ENCODE results near the gene RAE1. TPM values are rescaled to one million over a fixed set of nuclear protein-coding genes. Genes with fewer than 3 reads are reported as not detected.

The RAE1 gene
- total RNA-seq, 2 experiments from 2014 or later: 45.6 to 46.5 TPM

GRCh38 chr20:57386762-57387161 lies 35.7 kb downstream of the RAE1 start:
- CTCF ChIA-PET: no interaction called here
- intact Hi-C loops (cut with micrococcal nuclease): no loop called here
- H3K27me3 Mint-ChIP-seq (ENCODE audit: low read depth): no peaks in the 10 kb centered on the region
- no peak for DNase-seq
- no peak overlapping the region for H3K4me3 Mint-ChIP-seq
- no peak overlapping the region for H3K27ac Mint-ChIP-seq
- peaks cover 1% of the 10 kb centered on the region for H3K36me3 Mint-ChIP-seq (ENCODE audit: low read depth)
- H3K4me1 Mint-ChIP-seq (ENCODE audit: low read depth): peaks cover 25% of the 10 kb centered on the region
- no peaks in the 10 kb centered on the region for H3K9me3 Mint-ChIP-seq

GRCh38 chr20:57387463-57387862 lies 36.4 kb downstream of the RAE1 start:
- Mint-ChIP-seq H3K36me3 (ENCODE audit: low read depth) (peaks cover 3% of the 10 kb centered on the region), H3K9me3 (no peaks in the 10 kb centered on the region), H3K4me1 (ENCODE audit: low read depth) (peaks cover 18% of the 10 kb centered on the region), H3K4me3 (no peak overlapping the region), H3K27ac (no peak overlapping the region), H3K27me3 (ENCODE audit: low read depth) (no peaks in the 10 kb centered on the region)
- intact Hi-C loops (cut with micrococcal nuclease): no loop called here
- no peak for DNase-seq
- CTCF ChIA-PET: interaction anchor here (4.2 kb wide), 1 partner anchor 8 kb away, joined by 16 read pairs; no protein-coding TSS in a partner anchor

GRCh38 chr20:57387945-57388371 lies 36.9 kb downstream of the RAE1 start:
- Mint-ChIP-seq H3K27me3 (ENCODE audit: low read depth) (no peaks in the 10 kb centered on the region), H3K36me3 (ENCODE audit: low read depth) (peaks cover 7% of the 10 kb centered on the region), H3K27ac (no peak overlapping the region), H3K4me1 (ENCODE audit: low read depth) (peaks cover 17% of the 10 kb centered on the region), H3K9me3 (no peaks in the 10 kb centered on the region), H3K4me3 (no peak overlapping the region)
- CTCF ChIA-PET: interaction anchor here (3.2 to 4.2 kb wide), 2 partner anchors 8 to 11 kb away, joined by 11 to 16 read pairs; no protein-coding TSS in a partner anchor
- intact Hi-C loops (cut with micrococcal nuclease): no loop called here
- DNase-seq: no peak

GRCh38 chr20:57388953-57389694 lies 38.1 kb downstream of the RAE1 start:
- CTCF ChIA-PET: interaction anchor here (0.6 to 4.2 kb wide), 11 partner anchors 7 to 1800 kb away, joined by 3 to 16 read pairs (median 3); no protein-coding TSS in a partner anchor
- intact Hi-C loops (cut with micrococcal nuclease): loop anchor here (1.0 kb wide), 2 partner anchors 9 to 46 kb away; no protein-coding TSS in a partner anchor
- no peaks in the 10 kb centered on the region for H3K27me3 Mint-ChIP-seq (ENCODE audit: low read depth)
- peaks cover 28% of the 10 kb centered on the region for H3K4me1 Mint-ChIP-seq (ENCODE audit: low read depth)
- peak overlapping the region; percentile 82 for H3K4me3 Mint-ChIP-seq
- H3K36me3 Mint-ChIP-seq (ENCODE audit: low read depth): peaks cover 19% of the 10 kb centered on the region
- peak overlapping the region; percentile 97 for H3K27ac Mint-ChIP-seq
- H3K9me3 Mint-ChIP-seq: no peaks in the 10 kb centered on the region
- peak; percentile 69 for DNase-seq

DNA sequence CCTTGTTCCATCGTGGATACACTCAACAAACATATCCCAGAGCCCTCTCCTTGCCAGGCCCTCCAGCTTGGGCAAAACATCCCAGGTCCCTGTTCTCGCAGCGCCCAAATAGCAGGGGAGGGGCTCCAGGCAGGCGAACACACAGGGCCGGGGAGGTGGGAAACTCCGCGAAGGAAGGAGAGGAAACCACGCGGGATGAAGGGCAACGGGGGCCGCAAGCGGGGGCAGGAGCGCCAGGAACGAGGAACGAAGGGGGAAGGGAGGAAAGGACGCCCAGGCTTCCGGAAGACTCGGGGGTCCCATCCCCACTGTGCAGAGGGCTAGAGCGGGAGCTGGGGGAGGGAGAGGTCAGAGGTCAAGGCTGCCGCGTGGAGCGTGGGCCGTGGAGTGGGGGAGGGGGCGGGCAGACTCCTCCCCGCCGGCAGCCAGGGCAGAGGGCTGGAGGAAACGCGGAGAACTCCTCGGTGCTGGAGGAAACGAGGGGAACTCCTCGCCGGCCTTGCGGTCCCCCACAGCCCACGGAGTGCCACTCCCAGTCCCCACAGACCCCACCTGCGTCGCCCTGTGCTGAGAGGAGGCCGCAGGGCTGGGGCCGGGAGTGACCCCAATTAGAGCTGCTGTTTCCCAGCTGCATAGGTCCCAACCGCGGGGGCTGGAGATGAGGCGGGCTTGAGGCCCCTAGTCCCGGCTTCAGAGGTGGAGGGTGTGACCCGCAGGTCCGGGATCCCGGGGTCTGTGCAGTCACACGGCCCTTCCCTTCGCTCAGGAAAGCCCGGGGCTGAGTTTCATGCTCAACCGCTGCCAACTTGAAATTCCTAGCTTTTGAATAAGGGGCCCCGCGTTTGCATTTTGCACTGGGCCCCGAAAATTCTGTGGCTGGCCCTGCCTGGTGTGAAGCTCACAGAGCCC lies 38.9 kb downstream of the RAE1 start:
- H3K4me1 Mint-ChIP-seq (ENCODE audit: low read depth): peaks cover 37% of the 10 kb centered on the region
- no peaks in the 10 kb centered on the region for H3K9me3 Mint-ChIP-seq

DNA sequence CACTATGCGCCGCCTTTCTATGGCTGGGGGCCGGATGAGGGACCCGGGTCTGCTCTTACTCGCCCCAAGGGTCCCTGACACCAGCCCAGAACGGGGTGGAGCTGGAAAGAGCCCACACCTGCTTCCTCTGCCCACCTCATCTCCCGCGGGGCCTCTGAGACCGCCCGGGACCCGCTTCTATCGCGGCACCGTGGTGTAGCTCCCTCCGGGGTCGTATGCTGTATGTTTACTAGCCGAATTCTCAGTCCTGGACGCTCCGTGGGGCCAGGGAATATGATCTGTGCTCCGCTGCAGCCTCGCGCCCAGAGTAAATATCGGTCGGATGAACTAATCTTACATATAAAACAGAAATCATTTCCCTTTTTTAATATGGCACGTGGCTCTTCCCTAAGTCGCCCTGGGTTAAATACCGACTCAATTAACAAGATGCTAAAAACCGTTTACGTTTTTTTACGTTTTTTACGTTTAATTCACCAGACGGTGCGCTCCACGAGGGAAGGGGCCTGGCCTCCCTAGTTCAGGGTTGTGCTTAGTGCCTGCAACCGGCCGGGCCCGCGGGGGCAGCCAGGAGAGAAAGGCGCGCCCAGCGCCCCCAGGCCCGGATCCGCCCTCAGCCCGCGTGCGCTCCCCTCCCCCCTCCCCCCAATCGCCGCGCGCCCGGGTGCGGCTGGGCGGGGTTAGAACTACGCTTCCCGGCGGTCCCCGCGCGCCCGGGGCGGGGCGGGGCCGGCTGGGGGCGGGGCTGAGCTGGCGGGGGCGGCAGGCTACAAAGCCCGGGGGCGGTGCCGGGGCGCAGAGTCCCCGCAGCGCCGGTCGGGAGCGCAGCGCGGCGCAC lies 39.8 kb downstream of the RAE1 start, which contains the start of gene RBM38:
Gene RBM38 (plus strand): TSS at position 793 of the 835 bp plus-strand sequence. CDS start 186 bp downstream, outside the sequence.
- H3K4me1 Mint-ChIP-seq (ENCODE audit: low read depth): peaks cover 43% of the 10 kb centered on the region
- no peaks in the 10 kb centered on the region for H3K9me3 Mint-ChIP-seq
- peak within 1 kb of the TSS; percentile 97 for H3K27ac Mint-ChIP-seq
- peak; percentile 80 for DNase-seq
- peaks cover 28% of the 10 kb centered on the region for H3K36me3 Mint-ChIP-seq (ENCODE audit: low read depth)
- peak within 1 kb of the TSS; percentile 90 for H3K4me3 Mint-ChIP-seq
- CTCF ChIA-PET: interaction anchor here (0.6 to 4.2 kb wide), 7 partner anchors 8 to 107 kb away, joined by 3 to 16 read pairs (median 6); no protein-coding TSS in a partner anchor
- H3K27me3 Mint-ChIP-seq (ENCODE audit: low read depth): no peaks in the 10 kb centered on the region
- intact Hi-C loops (cut with micrococcal nuclease): loop anchor here (5.0 to 10.0 kb wide), 4 partner anchors 306 to 1774 kb away; partner anchors contain the start of gene ZNF831

More for the DNA sequence above, 38.9 kb downstream of the RAE1 start:
- CTCF ChIA-PET: interaction anchor here (0.6 to 4.2 kb wide), 10 partner anchors 8 to 1263 kb away, joined by 3 to 16 read pairs (median 4); no protein-coding TSS in a partner anchor
- H3K27ac Mint-ChIP-seq: peak overlapping the region; percentile 97
- intact Hi-C loops (cut with micrococcal nuclease): loop anchor here (1.0 to 10.0 kb wide), 6 partner anchors 8 to 1775 kb away; partner anchors contain the start of gene ZNF831
- no peaks in the 10 kb centered on the region for H3K27me3 Mint-ChIP-seq (ENCODE audit: low read depth)
- H3K36me3 Mint-ChIP-seq (ENCODE audit: low read depth): peaks cover 25% of the 10 kb centered on the region
- peak; percentile 64 for DNase-seq
- peak overlapping the region; percentile 82 for H3K4me3 Mint-ChIP-seq

GRCh38 chr20:57391439-57392301 lies 40.6 kb downstream of the RAE1 start:
- Mint-ChIP-seq H3K27ac (peak overlapping the region; percentile 94), H3K4me3 (peak overlapping the region; percentile 90), H3K4me1 (ENCODE audit: low read depth) (peaks cover 52% of the 10 kb centered on the region), H3K36me3 (ENCODE audit: low read depth) (peaks cover 31% of the 10 kb centered on the region), H3K9me3 (no peaks in the 10 kb centered on the region), H3K27me3 (ENCODE audit: low read depth) (no peaks in the 10 kb centered on the region)
- CTCF ChIA-PET: interaction anchor here (0.8 to 4.2 kb wide), 5 partner anchors 10 to 106 kb away, joined by 3 to 16 read pairs (median 4); no protein-coding TSS in a partner anchor
- intact Hi-C loops (cut with micrococcal nuclease): loop anchor here (1.0 to 10.0 kb wide), 6 partner anchors 42 to 1773 kb away; partner anchors contain the start of gene ZNF831
- DNase-seq: peak; percentile 49

DNA sequence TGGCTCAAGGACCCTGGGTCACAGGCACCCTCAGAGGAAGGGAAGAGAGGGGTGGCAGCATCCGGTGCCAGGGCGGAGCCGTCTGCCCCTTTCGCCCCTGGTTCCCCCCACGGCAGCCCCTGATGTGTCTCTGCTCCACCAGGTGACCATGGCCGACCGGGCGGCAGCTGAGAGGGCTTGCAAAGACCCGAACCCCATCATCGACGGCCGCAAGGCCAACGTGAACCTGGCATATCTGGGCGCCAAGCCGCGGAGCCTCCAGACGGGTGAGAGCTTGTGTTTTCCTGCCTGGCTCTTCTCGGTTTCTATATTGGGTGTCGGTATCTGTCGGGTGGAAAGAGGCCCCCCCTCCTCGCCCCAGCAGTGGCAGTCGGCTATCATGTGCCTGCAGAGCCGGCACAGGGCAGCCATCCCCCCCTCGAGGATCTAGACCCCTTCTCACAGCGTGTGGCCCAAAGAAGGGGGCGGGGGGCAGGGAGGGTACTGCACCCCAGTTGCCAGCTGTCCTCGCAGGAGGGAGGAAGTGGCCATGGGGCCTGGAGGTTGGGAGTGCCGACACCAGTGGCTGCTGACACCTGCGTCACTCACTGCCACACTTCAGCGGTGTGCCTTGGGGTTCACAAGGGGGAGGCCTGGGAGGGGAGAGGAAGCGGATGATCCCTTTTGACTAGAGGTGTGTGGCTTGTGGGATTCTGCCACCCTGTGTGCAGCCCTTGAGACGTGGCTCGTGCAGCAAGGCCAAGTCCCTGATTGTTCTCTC lies 41.6 kb downstream of the RAE1 start:
- H3K9me3 Mint-ChIP-seq: no peaks in the 10 kb centered on the region
- peaks cover 62% of the 10 kb centered on the region for H3K4me1 Mint-ChIP-seq (ENCODE audit: low read depth)
- DNase-seq: peak; percentile 91
- H3K27ac Mint-ChIP-seq: peak overlapping the region; percentile 94
- H3K4me3 Mint-ChIP-seq: peak overlapping the region; percentile 90
- intact Hi-C loops (cut with micrococcal nuclease): loop anchor here (1.0 to 10.0 kb wide), 6 partner anchors 41 to 1772 kb away; partner anchors contain the start of gene ZNF831
- peaks cover 40% of the 10 kb centered on the region for H3K36me3 Mint-ChIP-seq (ENCODE audit: low read depth)
- CTCF ChIA-PET: interaction anchor here (0.6 to 1.3 kb wide), 6 partner anchors 9 to 228 kb away, joined by 3 to 6 read pairs (median 4); partner anchors contain the start of gene ZBP1
- H3K27me3 Mint-ChIP-seq (ENCODE audit: low read depth): no peaks in the 10 kb centered on the region

- H3K9me3 Mint-ChIP-seq: no peaks in the 10 kb centered on the region
- DNase-seq: no peak
- no peaks in the 10 kb centered on the region for H3K27me3 Mint-ChIP-seq (ENCODE audit: low read depth)
- H3K4me1 Mint-ChIP-seq (ENCODE audit: low read depth): peaks cover 67% of the 10 kb centered on the region
- peaks cover 43% of the 10 kb centered on the region for H3K36me3 Mint-ChIP-seq (ENCODE audit: low read depth)
- peak overlapping the region; percentile 90 for H3K4me3 Mint-ChIP-seq
- H3K27ac Mint-ChIP-seq: peak overlapping the region; percentile 94
- intact Hi-C loops (cut with micrococcal nuclease): loop anchor here (2.0 to 10.0 kb wide), 5 partner anchors 304 to 1771 kb away; partner anchors contain the start of gene ZNF831
- CTCF ChIA-PET: interaction anchor here (0.9 to 1.3 kb wide), 3 partner anchors 11 to 58 kb away, joined by 3 read pairs; no protein-coding TSS in a partner anchor
These were observed 42.5 kb downstream of the RAE1 start for GRCh38 chr20:57393321-57394120.
